ENCODE measurements around the gene TPSAB1. TPM values are rescaled to one million over a fixed set of nuclear protein-coding genes. Genes with fewer than 3 reads are reported as not detected.

TPSAB1 gene
- total and polyA plus RNA-seq, 2 donors (not counting 3 experiments of a cell fraction or from before 2014, with no cell fraction given) = not detected

- Histone ChIP-seq H4K20me1 (replicated peaks; ENCODE audit: control insufficient read depth, extremely low read depth, insufficient read depth, low read length) (no peaks in the 10 kb centered on the region), H2AFZ (ENCODE audit: low read depth, low read length) (no peak overlapping the region), H3K4me1 (ENCODE audit: control insufficient read depth, extremely low read depth, insufficient read depth, low read length) (no peaks in the 10 kb centered on the region), H3K27me3 (ENCODE audit: control insufficient read depth in 2 of 2, insufficient read depth in 2 of 2, low read length in 2 of 2) (no peaks in the 10 kb centered on the region), H3K4me3 (replicated peaks in 1 of 3; ENCODE audit: insufficient read depth in 1 of 3, low read depth in 1 of 3, low read length in 3 of 3) (no peak overlapping the region), H3K9me1 (replicated peaks; ENCODE audit: control insufficient read depth, extremely low read depth, insufficient read depth, low read length) (no peaks in the 10 kb centered on the region), H3K79me2 (ENCODE audit: control insufficient read depth, insufficient read depth, low read length) (no peaks in the 10 kb centered on the region), H3K9ac (replicated peaks; ENCODE audit: extremely low read depth, insufficient read depth, low read length) (no peak overlapping the region), H3K27ac (ENCODE audit: insufficient read depth, low read depth, low read length) (no peak overlapping the region), H3K4me2 (ENCODE audit: insufficient read depth, low read length) (no peak overlapping the region), H3K9me3 (replicated peaks; ENCODE audit: control insufficient read depth, insufficient read depth, low read length) (no peaks in the 10 kb centered on the region), H3K36me3 (ENCODE audit: control insufficient read depth in 2 of 2, extremely low read depth in 1 of 2, insufficient read depth in 2 of 2, low read length in 2 of 2) (no peaks in the 10 kb centered on the region)
- ChIA-PET POLR2A (no interaction called here), CTCF (no interaction called here)
- TF ChIP-seq POLR2AphosphoS5 (IDR thresholded peaks at IDR 0.05; ENCODE audit: insufficient read depth, low read depth, low read length) (no peak), JUN (IDR thresholded peaks at IDR 0.05; ENCODE audit: borderline replicate concordance, insufficient read depth, insufficient read length, low read depth) (no peak), FOS (IDR thresholded peaks at IDR 0.05; ENCODE audit: borderline replicate concordance, insufficient read depth, low read length) (no peak), MAX (IDR thresholded peaks at IDR 0.05; ENCODE audit: insufficient read depth, insufficient read length) (no peak), GATA2 (IDR thresholded peaks at IDR 0.05; ENCODE audit: insufficient read depth, insufficient read length, low read depth, low read length) (no peak), MYC (IDR thresholded peaks at IDR 0.05; ENCODE audit: low read depth, low read length) (no peak), CTCF (IDR thresholded peaks at IDR 0.05; ENCODE audit: extremely low read depth in 1 of 2, insufficient read depth in 1 of 2, low read depth in 1 of 2, low read length in 2 of 2) (no peak), POLR2A (IDR thresholded peaks at IDR 0.05; ENCODE audit: low read depth, low read length) (no peak), EZH2 (IDR thresholded peaks at IDR 0.05; ENCODE audit: borderline replicate concordance, low read depth, low read length, severe bottlenecking) (no peak)
- DNase-seq (ENCODE audit: low read depth, low spot score) = no peak
- no peak for FAIRE-seq
- dilution Hi-C loops (cut with MboI; ENCODE audit: extremely low pct_ligation_motif_present, low sequenced_read_pairs) = no loop called here
- BruUV-seq (replicated peaks) = no TSS peak
- intact Hi-C loops (cut with micrococcal nuclease) = no loop called here
Observed at GRCh38 chr16:1192384-1193073, 48.0 kb upstream of the TPSAB1 start.
